Stimulated activated CD8-positive, alpha-beta memory T cell treated with anti-CD3 and anti-CD28 coated beads, Interleukin-15, amount 100 ng/mL, for 4 hours (primary cell): ENCODE data around the gene ANKRD23.
"Not testable (repeated sequence)": the region's sequence is repeated elsewhere in the genome, so short reads cannot be mapped to it uniquely, and the experiment has no call there.

ENCODE experiments used
- DNase-seq, 2 donors: peaks; one replicate each; pipeline ENCODE4 v3.0.0-alpha.2; 2020; ENCODE audit warnings: low read depth in 2 of 2

The ANKRD23 gene

DNA sequence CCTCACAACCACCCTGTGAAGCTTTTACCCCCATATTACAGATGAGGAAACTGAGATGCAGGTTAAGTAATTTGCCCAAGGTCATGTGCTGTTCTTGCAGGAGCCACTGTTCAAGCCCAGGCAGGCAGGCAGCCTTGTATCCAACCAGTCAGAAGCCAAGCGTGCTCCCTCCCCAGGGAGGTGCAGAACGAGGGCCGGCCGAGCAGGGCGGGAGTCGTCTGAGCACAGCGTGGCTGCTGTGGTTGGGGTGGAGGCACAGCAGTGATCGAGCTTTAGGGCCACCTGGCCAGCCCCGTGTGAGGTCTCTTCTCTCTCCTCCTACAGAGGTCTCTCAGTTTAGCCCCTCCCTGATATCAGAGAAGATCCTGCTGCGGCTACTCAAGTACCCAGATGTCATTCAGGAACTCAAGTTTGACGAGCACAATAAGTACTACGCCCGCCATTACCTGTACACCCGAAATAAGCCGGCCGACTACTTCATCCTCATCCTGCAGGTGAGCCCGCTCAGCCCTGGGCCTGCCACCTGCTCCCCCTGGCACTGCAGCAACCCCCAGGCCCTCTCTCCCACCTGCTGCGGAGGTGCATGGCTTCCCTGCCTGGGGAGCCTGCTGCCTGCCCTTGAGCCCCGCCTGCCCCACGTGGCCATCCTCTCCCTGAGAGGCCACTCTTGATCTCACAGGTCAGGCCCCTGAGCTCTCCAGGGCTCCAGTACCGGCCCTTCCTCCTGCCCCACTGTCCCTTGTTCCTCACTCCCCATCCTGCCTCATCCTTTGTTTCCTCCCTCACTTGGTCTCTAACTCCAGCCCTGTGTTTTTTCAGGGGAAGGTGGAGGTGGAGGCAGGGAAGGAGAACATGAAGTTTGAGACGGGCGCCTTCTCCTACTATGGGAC, 44.8 kb downstream of the ANKRD23 start:
- DNase-seq, result no peak

DNA sequence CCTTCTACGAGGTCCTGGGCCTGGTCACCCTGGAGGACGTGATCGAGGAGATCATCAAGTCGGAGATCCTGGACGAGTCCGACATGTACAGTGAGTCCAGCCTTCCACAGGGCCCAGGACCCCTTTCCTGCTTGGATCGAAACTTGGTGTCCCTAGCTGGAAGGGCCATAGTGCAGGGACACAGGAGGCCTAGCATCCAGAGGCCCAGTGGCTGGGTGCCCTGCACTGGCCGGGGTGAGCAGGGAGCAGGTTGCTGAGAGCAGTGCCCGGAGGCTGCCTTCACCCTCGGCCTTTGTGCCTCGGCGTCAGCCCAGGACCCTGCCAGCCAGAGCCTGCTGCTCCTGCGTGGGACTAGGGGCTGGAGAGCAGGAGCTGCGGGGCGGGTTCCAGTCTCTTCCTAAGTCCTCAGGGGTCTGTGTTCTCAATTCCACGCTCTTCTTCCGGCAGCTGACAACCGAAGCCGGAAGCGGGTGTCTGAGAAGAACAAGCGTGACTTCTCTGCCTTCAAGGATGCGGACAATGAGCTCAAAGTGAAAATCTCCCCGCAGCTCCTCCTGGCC, 46.7 kb downstream of the ANKRD23 start:
- no peak for DNase-seq

DNA sequence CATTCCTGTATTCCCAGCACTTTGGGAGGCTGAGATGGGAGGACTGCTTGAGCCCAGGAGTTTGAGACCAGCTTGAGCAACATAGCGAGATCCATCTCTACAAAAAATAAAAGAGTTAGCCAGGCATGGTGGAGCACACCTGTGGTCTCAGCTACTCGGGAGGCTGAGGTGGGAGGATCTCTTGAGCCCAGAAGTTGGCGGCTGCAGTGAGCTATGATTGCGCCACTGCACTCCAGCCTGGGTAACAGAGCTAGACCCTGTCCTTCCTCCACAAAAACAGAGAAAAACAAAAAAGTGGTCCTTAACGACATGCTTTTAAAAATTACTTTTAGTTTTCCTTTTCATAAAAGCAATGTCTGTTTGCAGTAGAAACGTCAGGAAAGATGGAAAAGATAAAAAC, 47.3 kb downstream of the ANKRD23 start:
- DNase-seq, result not testable (repeated sequence)

DNA sequence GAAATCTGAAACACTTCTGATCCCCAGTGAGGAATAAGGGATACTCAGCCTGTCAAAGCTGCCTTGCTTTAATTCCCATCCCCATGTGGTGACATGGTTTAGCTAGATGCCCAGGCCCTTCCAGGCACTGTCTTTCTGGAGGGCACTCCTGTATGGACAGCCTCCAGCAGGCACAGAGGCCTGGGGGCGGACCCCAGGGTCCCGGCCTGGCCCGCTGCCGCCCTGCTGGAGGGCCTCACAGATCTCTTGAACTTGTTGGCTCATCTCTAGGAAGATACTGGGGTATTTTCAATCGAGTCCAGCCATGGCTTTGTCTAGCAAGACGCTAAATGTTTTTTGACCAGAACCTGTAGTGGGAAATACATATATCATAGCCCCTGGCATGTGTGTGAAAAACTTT, 48.7 kb downstream of the ANKRD23 start:
- DNase-seq, result no peak

- no peak for DNase-seq
These were observed 50.8 kb downstream of the ANKRD23 start for GRCh38 chr2:96792772-96793749.

- DNase-seq, result no peak
These were observed 54.6 kb downstream of the ANKRD23 start for GRCh38 chr2:96789245-96789617.

GRCh38 chr2:96788442-96789244, 55.2 kb downstream of the ANKRD23 start:
- no peak for DNase-seq
